ENCODE data around the gene SPON2.
"Not testable (repeated sequence)": the region's sequence is repeated elsewhere in the genome, so short reads cannot be mapped to it uniquely, and the experiment has no call there.

SPON2 gene

GRCh38 chr4:1139860-1140259, 32.5 kb downstream of the SPON2 start:
- DNase-seq: no peak

GRCh38 chr4:1137850-1138249, 34.5 kb downstream of the SPON2 start:
- DNase-seq: no peak

- no peak for DNase-seq
Measured at GRCh38 chr4:1137063-1137776, 35.2 kb downstream of the SPON2 start.

- DNase-seq: no peak
Measured at GRCh38 chr4:1136048-1136447, 36.3 kb downstream of the SPON2 start.

DNA sequence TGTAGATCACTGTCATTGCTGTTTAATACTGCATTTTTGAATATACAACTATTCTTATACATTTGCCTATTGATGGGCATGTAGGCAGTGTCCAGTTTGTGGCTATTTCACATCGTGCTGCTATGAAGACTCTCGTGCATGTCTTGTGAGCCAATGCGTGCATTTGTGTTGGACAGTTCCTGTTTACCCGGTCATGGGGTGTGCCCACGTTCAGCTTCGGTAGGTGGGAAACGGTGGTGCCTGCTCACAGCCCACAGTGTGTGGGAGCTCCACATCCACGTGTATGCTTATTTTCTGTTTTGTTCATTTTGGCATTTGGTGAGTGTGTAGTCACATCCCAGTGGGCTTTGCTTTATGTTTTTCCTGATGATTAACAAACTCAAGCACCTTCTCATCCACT, 39.4 kb downstream of the SPON2 start:
- no peak for DNase-seq

- DNase-seq: peak; percentile 33
Measured at GRCh38 chr4:1130316-1131186, 41.8 kb downstream of the SPON2 start.

- no peak for DNase-seq
Measured at GRCh38 chr4:1126506-1126905, 45.9 kb downstream of the SPON2 start.

DNA sequence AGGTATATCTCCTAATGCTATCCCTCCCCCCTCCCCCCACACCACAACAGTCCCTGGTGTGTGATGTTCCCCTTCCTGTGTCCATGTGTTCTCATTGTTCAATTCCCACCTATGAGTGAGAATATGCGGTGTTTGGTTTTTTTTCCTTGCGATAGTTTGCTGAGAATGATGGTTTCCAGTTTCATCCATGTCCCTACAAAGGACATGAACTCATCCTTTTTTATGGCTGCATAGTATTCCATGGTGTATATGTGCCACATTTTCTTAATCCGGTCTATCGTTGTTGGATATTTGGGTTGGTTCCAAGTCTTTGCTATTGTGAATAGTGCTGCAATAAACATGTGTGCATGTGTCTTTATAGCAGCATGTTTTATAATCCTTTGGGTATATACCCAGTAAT, 46.9 kb downstream of the SPON2 start:
- DNase-seq: not testable (repeated sequence)

GRCh38 chr4:1124818-1125217, 47.6 kb downstream of the SPON2 start:
- DNase-seq: no peak

DNA sequence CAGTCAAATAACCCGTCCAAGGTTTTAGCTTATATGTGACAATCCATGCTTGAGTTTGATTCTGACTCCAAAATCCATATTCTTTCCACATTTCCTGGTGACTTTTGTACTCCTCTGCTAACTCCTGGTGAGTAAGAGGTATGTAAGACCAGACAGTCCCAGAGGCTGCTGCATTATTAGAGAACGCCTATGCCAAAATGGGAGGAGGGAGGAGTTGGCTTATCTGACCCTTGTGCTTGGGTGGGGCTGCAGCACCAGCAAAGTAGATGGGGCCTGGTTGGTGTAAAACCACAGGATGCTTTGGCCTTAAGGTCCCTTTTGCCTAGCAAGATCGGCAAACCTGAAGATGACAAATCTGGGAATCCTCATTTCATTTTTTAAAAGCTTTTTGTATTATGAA, 49.9 kb downstream of the SPON2 start:
- no peak for DNase-seq

Data from NCI-H2171 treated with DMSO at 0.1 percent for 48 hours (cell line).